ENCODE data around the gene PPM1B. TPM values are rescaled to one million over a fixed set of nuclear protein-coding genes. Genes with fewer than 3 reads are reported as not detected.

Gene PPM1B
- total and polyA plus RNA-seq, 2 donors (not counting 1 experiment from before 2014, with no cell fraction given): 25.8 to 34.5 TPM

GRCh38 chr2:44191739-44192138 is 23.1 kb downstream of the PPM1B start:
- Histone ChIP-seq H3K9me3 (ENCODE audit: control insufficient read depth, insufficient read depth, low read depth, low read length) (no peaks in the 10 kb centered on the region), H2AFZ (ENCODE audit: low read length) (no peak overlapping the region), H3K4me2 (ENCODE audit: extremely low read depth, insufficient read depth, low read length) (no peak overlapping the region), H3K27me3 (ENCODE audit: control insufficient read depth, insufficient read depth, low read length) (no peaks in the 10 kb centered on the region), H3K36me3 (ENCODE audit: control insufficient read depth, insufficient read depth, low read length) (no peaks in the 10 kb centered on the region), H3K4me3 (replicated peaks in 1 of 4; ENCODE audit: control extremely low read depth in 1 of 4, insufficient read depth in 1 of 4, low read depth in 3 of 4, low read length in 4 of 4) (no peak overlapping the region), H3K9ac (ENCODE audit: insufficient read depth, low read length) (no peak overlapping the region), H3K79me2 (ENCODE audit: control insufficient read depth, insufficient read depth, low read length) (peaks cover 18% of the 10 kb centered on the region), H3K4me1 (ENCODE audit: control insufficient read depth, extremely low read depth, insufficient read depth, low read length) (no peaks in the 10 kb centered on the region), H3K27ac (ENCODE audit: insufficient read depth, low read length) (no peak overlapping the region), H4K20me1 (ENCODE audit: control insufficient read depth, extremely low read depth, insufficient read depth, low read length) (no peaks in the 10 kb centered on the region)
- no peak for TF ChIP-seq EZH2 (IDR thresholded peaks at IDR 0.05; ENCODE audit: low read length, missing control alignments)
- no peak for TF ChIP-seq CTCF (conservative IDR thresholded peaks at IDR 0.05 in 1 of 2, IDR thresholded peaks at IDR 0.05 in 1 of 2; ENCODE audit: low read depth in 1 of 2, low read length in 2 of 2)
- no peak for DNase-seq (ENCODE audit: low read depth in 2 of 2)

GRCh38 chr2:44192646-44193045 is 24.0 kb downstream of the PPM1B start:
- H3K27ac ChIP-seq (ENCODE audit: insufficient read depth, low read length): no peak overlapping the region
- H3K4me1 ChIP-seq (ENCODE audit: control insufficient read depth, extremely low read depth, insufficient read depth, low read length): no peaks in the 10 kb centered on the region
- TF ChIP-seq CTCF (conservative IDR thresholded peaks at IDR 0.05 in 1 of 2, IDR thresholded peaks at IDR 0.05 in 1 of 2; ENCODE audit: low read depth in 1 of 2, low read length in 2 of 2) (no peak), EZH2 (IDR thresholded peaks at IDR 0.05; ENCODE audit: low read length, missing control alignments) (no peak)
- no peak overlapping the region for H3K9ac ChIP-seq (ENCODE audit: insufficient read depth, low read length)
- H3K4me3 ChIP-seq (replicated peaks in 1 of 4; ENCODE audit: control extremely low read depth in 1 of 4, insufficient read depth in 1 of 4, low read depth in 3 of 4, low read length in 4 of 4): no peak overlapping the region
- H3K4me2 ChIP-seq (ENCODE audit: extremely low read depth, insufficient read depth, low read length): no peak overlapping the region
- no peaks in the 10 kb centered on the region for H4K20me1 ChIP-seq (ENCODE audit: control insufficient read depth, extremely low read depth, insufficient read depth, low read length)
- no peaks in the 10 kb centered on the region for H3K36me3 ChIP-seq (ENCODE audit: control insufficient read depth, insufficient read depth, low read length)
- no peak for DNase-seq (ENCODE audit: low read depth in 2 of 2)
- no peaks in the 10 kb centered on the region for H3K27me3 ChIP-seq (ENCODE audit: control insufficient read depth, insufficient read depth, low read length)
- no peak overlapping the region for H2AFZ ChIP-seq (ENCODE audit: low read length)
- no peaks in the 10 kb centered on the region for H3K9me3 ChIP-seq (ENCODE audit: control insufficient read depth, insufficient read depth, low read depth, low read length)
- H3K79me2 ChIP-seq (ENCODE audit: control insufficient read depth, insufficient read depth, low read length): peaks cover 13% of the 10 kb centered on the region

GRCh38 chr2:44195714-44196113 is 27.0 kb downstream of the PPM1B start:
- Histone ChIP-seq H3K27ac (ENCODE audit: insufficient read depth, low read length) (no peak overlapping the region), H3K4me3 (replicated peaks in 1 of 4; ENCODE audit: control extremely low read depth in 1 of 4, insufficient read depth in 1 of 4, low read depth in 3 of 4, low read length in 4 of 4) (no peak overlapping the region), H4K20me1 (ENCODE audit: control insufficient read depth, extremely low read depth, insufficient read depth, low read length) (no peaks in the 10 kb centered on the region), H3K27me3 (ENCODE audit: control insufficient read depth, insufficient read depth, low read length) (no peaks in the 10 kb centered on the region), H3K79me2 (ENCODE audit: control insufficient read depth, insufficient read depth, low read length) (peaks cover 6% of the 10 kb centered on the region), H3K9me3 (ENCODE audit: control insufficient read depth, insufficient read depth, low read depth, low read length) (no peaks in the 10 kb centered on the region), H3K9ac (ENCODE audit: insufficient read depth, low read length) (no peak overlapping the region), H3K36me3 (ENCODE audit: control insufficient read depth, insufficient read depth, low read length) (no peaks in the 10 kb centered on the region), H2AFZ (ENCODE audit: low read length) (no peak overlapping the region), H3K4me1 (ENCODE audit: control insufficient read depth, extremely low read depth, insufficient read depth, low read length) (no peaks in the 10 kb centered on the region), H3K4me2 (ENCODE audit: extremely low read depth, insufficient read depth, low read length) (no peak overlapping the region)
- no peak for TF ChIP-seq EZH2 (IDR thresholded peaks at IDR 0.05; ENCODE audit: low read length, missing control alignments)
- TF ChIP-seq CTCF (conservative IDR thresholded peaks at IDR 0.05 in 1 of 2, IDR thresholded peaks at IDR 0.05 in 1 of 2; ENCODE audit: low read depth in 1 of 2, low read length in 2 of 2): no peak
- no peak for DNase-seq (ENCODE audit: low read depth in 2 of 2)

Measured in fibroblast of lung (primary cell).